K562 (cell line): ENCODE measurements around the gene GCNT4. TPM values are rescaled to one million over a fixed set of nuclear protein-coding genes. Genes with fewer than 3 reads are reported as not detected.

ENCODE experiments used
- HDAC8 ChIP-seq: fragments of 450-650 bp; IDR thresholded peaks from 2 replicates; pipeline ENCODE4 v1.6.1; 2016; ENCODE audit warnings: mild to moderate bottlenecking, missing genetic modification characterization, moderate library complexity, missing compliant biosample characterization
- RBFOX2 ChIP-seq: fragments of 200-400 bp; formaldehyde crosslinking; IDR thresholded peaks from 2 replicates; pipeline ENCODE4 v1.6.1; 2017; ENCODE audit warnings: low read depth, mild to moderate bottlenecking, low read length, moderate library complexity
- ZNF140 ChIP-seq: fragments of 250-450 bp; sonication (Bioruptor Pico); IDR thresholded peaks from 2 replicates; pipeline ENCODE4 v1.8.0; 2021; ENCODE audit warnings: moderate library complexity, mild to moderate bottlenecking, inconsistent platforms
- ZNF23 ChIP-seq: fragments of 250-450 bp; sonication (Bioruptor Pico); IDR thresholded peaks from 2 replicates; pipeline ENCODE4 v1.4.0; 2020; ENCODE audit warnings: mild to moderate bottlenecking
- ZNF707 ChIP-seq: fragments of 250-450 bp; sonication (Bioruptor Pico); conservative IDR thresholded peaks from 2 replicates; pipeline ENCODE4 v1.8.0; 2022; ENCODE audit warnings: inconsistent platforms, mild to moderate bottlenecking, moderate library complexity
- polyA plus RNA-seq, 8 experiments: library from polyadenylated mRNA; depleted of rRNA in 4 of 8; stranded (reverse) in 5 of 8; unstranded in 3 of 8; fragments of >200 nt; fragmentation: Nextera tagmentation in 2 of 8; fragmentation: Illumina TruSeq in 1 of 8; extraction: Ambion mirVana in 2 of 8; extraction: Trizol in 1 of 8; gene quantifications; 2 replicates each; pipeline versions ENCODE4 v1.2.1 to v1.2.3, GENCODE V29; 2011 to 2014; ENCODE audit warnings: inconsistent platforms in 1 of 8, missing spikeins in 1 of 8
- total RNA-seq, 7 experiments: library from RNA; depleted of rRNA in 6 of 7; stranded (reverse); fragments of >200 nt in 6 of 7; fragmentation: Illumina TruSeq in 2 of 7; extraction: Trizol in 2 of 7; gene quantifications; 2 replicates each; pipeline versions ENCODE4 v1.2.1 to v1.2.3, GENCODE V29; 2011 to 2021; ENCODE audit warnings: low replicate concordance in 1 of 7
- TF ChIP-seq, protein P1 (sequence below): fragments of 450-650 bp; IDR thresholded peaks from 2 replicates; pipeline ENCODE4 v1.6.1; 2016; ENCODE audit warnings: mild to moderate bottlenecking, moderate library complexity

GCNT4 gene
- total and polyA plus RNA-seq, 9 of the 15 experiments (the other 6 are each of a cell fraction or from before 2014, with no cell fraction given), result 0.01 TPM; not detected in 8

DNA sequence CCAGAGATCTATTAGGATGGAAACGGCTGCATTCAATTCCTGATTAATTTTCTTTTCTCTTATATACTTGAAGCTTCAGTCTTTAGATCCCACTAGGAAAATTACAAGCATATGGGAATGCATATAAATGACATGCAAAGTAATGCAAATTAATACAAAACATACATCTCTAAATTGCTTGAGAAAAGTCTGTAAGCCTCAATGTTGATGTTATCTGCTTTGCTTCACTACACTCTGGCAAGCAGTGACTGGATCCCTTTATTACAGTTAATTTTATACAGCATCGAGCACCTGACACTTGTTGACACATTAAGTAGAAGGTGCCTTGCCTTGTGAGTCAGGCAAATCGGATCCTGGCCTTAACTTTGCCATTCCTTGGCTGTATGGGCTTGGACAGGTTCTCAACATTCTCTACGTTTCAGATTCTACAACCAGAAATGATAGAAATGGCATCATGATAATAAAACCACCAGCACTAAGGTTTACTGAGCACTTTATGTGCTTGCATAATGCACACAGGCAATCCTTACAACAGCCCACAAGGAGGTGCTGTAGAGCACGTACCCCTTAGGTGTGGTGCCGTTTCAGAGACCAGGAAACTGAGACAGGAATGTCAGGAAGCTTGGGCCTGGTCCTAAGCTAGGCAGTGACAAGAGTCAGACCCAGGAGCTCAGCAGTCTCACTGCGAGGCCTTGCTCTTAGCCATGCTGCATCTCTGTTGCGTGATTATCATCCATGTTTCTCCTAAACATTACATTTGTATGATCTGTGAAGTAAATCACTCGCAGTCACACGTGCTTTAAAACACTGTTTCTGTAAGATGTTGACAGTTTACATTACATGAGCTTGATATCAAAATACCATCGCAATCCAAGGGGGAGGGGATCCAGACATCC lies 2.7 kb downstream of the GCNT4 start (continued):
- TF ChIP-seq, protein P1, sequence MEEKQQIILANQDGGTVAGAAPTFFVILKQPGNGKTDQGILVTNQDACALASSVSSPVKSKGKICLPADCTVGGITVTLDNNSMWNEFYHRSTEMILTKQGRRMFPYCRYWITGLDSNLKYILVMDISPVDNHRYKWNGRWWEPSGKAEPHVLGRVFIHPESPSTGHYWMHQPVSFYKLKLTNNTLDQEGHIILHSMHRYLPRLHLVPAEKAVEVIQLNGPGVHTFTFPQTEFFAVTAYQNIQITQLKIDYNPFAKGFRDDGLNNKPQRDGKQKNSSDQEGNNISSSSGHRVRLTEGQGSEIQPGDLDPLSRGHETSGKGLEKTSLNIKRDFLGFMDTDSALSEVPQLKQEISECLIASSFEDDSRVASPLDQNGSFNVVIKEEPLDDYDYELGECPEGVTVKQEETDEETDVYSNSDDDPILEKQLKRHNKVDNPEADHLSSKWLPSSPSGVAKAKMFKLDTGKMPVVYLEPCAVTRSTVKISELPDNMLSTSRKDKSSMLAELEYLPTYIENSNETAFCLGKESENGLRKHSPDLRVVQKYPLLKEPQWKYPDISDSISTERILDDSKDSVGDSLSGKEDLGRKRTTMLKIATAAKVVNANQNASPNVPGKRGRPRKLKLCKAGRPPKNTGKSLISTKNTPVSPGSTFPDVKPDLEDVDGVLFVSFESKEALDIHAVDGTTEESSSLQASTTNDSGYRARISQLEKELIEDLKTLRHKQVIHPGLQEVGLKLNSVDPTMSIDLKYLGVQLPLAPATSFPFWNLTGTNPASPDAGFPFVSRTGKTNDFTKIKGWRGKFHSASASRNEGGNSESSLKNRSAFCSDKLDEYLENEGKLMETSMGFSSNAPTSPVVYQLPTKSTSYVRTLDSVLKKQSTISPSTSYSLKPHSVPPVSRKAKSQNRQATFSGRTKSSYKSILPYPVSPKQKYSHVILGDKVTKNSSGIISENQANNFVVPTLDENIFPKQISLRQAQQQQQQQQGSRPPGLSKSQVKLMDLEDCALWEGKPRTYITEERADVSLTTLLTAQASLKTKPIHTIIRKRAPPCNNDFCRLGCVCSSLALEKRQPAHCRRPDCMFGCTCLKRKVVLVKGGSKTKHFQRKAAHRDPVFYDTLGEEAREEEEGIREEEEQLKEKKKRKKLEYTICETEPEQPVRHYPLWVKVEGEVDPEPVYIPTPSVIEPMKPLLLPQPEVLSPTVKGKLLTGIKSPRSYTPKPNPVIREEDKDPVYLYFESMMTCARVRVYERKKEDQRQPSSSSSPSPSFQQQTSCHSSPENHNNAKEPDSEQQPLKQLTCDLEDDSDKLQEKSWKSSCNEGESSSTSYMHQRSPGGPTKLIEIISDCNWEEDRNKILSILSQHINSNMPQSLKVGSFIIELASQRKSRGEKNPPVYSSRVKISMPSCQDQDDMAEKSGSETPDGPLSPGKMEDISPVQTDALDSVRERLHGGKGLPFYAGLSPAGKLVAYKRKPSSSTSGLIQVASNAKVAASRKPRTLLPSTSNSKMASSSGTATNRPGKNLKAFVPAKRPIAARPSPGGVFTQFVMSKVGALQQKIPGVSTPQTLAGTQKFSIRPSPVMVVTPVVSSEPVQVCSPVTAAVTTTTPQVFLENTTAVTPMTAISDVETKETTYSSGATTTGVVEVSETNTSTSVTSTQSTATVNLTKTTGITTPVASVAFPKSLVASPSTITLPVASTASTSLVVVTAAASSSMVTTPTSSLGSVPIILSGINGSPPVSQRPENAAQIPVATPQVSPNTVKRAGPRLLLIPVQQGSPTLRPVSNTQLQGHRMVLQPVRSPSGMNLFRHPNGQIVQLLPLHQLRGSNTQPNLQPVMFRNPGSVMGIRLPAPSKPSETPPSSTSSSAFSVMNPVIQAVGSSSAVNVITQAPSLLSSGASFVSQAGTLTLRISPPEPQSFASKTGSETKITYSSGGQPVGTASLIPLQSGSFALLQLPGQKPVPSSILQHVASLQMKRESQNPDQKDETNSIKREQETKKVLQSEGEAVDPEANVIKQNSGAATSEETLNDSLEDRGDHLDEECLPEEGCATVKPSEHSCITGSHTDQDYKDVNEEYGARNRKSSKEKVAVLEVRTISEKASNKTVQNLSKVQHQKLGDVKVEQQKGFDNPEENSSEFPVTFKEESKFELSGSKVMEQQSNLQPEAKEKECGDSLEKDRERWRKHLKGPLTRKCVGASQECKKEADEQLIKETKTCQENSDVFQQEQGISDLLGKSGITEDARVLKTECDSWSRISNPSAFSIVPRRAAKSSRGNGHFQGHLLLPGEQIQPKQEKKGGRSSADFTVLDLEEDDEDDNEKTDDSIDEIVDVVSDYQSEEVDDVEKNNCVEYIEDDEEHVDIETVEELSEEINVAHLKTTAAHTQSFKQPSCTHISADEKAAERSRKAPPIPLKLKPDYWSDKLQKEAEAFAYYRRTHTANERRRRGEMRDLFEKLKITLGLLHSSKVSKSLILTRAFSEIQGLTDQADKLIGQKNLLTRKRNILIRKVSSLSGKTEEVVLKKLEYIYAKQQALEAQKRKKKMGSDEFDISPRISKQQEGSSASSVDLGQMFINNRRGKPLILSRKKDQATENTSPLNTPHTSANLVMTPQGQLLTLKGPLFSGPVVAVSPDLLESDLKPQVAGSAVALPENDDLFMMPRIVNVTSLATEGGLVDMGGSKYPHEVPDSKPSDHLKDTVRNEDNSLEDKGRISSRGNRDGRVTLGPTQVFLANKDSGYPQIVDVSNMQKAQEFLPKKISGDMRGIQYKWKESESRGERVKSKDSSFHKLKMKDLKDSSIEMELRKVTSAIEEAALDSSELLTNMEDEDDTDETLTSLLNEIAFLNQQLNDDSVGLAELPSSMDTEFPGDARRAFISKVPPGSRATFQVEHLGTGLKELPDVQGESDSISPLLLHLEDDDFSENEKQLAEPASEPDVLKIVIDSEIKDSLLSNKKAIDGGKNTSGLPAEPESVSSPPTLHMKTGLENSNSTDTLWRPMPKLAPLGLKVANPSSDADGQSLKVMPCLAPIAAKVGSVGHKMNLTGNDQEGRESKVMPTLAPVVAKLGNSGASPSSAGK, result no peak
- TF ChIP-seq ZNF23 (CRISPR knock-in tag), result no peak
- no peak for TF ChIP-seq HDAC8
- no peak for TF ChIP-seq ZNF140 (CRISPR knock-in tag)
- TF ChIP-seq ZNF707 (CRISPR knock-in tag), result no peak
- TF ChIP-seq RBFOX2, result no peak
